ENCODE measurements around the gene BCL11A.
"Not testable (repeated sequence)": the region's sequence is repeated elsewhere in the genome, so short reads cannot be mapped to it uniquely, and the experiment has no call there.

BCL11A gene

DNA sequence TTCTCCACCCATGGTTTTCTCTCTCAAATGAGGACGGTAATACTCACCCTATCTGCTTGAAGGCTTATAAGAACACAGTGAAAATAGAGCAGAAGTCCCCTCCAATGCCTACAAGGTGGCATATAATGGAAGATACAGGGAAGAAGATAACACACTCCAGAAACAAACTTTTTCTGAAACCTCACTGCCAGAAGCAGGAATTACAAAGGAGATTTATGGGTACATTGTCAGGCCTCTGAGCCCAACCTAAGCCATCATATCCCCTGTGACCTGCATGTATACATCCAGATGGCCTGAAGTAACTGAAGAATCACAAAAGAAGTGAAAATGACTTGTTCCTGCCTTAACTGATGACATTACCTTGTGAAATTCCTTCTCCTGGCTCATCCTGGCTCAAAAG is 136.2 kb downstream of the BCL11A start:
- DNase-seq, result not testable (repeated sequence)

DNA sequence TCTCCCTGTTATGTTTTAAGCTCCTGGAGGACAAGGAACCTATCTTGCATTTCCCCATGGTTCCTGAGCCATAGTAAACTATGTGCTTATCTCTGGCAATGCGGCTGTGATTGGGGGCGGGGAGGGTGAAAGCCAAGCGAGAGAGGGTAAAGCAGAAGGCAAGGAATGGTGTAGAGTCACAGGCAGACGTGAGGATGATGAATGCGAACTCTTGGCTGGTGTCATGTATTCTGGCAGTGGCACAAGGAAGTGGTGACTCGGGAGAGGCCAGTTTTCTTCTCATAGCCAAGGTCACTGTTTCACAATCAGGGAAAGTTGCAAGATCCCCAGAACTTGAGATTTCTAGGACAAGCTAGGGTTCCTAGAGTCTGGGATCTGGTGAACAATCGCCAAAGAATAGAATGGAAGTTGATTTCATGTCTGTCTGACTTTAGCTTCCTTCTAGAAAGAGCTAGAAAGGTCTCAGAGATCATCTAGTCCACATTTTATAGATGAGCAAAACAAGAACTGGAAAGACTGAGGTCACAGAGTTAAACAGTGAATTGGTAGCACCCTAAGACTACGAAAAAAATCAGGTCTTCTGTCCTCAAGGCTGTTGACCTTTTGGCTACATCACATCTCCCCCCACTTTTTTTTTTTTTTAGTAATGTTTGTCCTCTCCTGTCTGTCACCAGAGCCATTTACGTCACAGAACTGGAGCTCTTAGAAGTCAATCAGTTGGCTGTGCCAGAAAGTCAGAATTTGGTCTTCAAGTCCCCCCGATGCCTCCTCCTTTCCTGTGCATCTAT is 137.0 kb downstream of the BCL11A start:
- DNase-seq, result no peak

DNA sequence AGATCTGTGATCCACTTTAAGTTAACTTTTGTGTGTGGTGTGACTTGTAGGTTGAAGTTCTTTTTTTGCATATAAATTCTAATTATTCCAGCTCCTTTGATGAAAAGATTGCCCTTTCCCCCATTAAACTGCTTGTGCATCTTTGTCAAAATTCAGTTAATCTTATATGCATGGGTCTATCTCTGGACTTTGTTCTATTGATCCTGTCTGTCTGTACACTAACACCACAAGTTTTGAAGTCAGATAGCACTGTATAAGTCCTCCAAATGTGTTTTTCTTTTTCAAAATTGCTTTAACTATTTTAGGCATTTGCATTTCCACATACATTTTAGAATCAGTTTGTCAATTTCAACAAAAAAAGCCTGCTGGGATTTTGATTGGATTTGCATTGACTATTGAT is 137.6 kb downstream of the BCL11A start:
- DNase-seq, result no peak

DNA sequence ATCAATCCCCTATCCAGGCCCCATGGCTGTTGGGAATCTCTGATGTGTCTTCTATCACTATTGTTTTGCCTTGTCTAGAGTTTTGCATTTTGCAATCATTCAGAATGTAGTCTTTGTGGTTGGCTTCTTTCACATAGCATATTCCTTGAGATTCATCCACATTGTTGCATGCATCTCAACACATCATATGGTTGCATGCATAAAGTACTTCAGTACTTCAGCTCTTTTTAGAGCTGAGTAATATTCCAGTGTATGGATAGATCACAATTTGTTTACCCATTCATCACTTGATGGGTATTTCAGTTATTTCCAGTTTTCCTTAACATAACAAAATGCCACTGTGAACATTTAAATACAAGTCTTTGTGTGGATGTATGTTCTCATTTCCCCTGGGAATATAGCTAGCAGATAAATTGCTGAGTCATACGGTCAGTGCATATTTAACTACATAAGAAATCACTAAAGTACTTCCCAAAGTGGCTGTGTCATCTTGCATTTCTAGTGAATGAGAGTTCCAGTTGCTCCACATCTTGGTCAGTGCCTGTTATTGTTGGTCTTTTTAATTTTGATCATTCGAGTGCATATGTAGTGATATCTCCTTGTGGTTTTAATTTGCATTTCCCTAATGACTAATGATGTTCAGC is 138.8 kb downstream of the BCL11A start:
- no peak for DNase-seq

DNA sequence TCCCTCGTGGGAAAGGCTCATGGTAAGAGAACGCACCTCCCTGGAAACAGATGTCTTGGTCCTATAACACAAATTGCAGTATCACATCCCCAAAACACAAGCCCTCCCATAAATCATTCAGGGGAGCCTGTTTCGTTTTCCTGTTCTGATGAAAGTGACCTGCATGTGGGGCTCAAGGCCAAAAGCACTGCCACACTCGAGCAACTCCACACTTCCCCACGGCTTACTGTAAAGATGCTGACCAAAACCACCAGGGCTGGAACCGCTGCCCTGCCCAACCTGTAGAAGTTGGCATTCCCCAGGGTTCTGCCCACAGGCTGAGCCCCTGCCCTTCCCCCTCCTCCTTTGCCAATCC is 139.7 kb downstream of the BCL11A start:
- no peak for DNase-seq

DNA sequence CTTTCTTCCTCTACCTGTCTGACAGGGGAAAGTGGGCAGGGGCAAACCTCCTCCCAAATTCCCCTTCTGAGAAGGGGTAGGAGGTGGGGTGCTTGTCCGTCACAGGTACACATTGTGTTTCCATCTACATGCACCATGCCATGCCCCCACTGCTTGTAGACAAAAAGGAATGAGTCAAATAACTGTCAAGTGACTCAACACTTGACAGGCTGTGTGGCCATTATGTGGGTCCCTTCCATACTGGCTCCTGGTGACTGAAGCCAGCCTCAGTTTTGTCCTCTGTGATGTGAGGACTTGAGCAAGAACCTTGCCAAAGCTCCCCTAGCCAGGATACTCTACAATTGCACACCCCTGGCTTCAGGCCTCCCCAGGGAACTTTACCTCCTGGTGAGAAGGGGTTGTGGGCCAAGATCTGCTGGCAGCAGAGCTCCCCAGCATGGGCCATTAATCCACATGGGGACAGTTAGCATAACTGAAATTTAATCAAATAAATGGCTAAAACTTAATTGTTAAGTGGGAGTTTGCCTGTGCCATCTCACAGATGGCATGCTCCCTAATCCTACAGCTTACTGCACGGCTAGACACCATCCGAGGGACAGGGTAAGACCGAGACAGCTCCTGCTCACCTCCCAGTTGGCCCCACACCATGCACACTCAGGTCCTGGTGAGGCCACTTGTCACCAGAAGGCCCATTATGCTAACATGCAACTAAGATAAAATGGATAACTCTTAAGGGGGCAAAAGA is 140.2 kb downstream of the BCL11A start:
- DNase-seq, result no peak

DNA sequence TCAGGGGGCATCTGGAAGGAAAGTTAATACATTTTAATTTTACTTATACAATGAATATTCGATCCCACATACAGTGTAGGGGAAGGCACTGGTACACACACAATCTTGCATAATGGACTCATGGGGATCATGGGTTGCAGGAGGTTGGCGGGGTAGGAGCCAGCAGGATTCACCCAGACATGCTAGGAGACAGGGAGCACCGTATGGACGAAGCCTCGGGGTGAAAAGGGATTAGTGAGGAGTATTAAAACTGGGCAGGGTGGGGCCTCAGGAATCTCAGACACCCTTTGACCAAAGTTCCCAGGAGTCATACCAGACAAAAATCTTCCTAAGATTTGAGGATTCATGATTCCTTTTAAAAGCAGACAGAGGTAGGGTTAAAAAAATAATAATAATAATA is 140.8 kb downstream of the BCL11A start:
- DNase-seq, result no peak

DNA sequence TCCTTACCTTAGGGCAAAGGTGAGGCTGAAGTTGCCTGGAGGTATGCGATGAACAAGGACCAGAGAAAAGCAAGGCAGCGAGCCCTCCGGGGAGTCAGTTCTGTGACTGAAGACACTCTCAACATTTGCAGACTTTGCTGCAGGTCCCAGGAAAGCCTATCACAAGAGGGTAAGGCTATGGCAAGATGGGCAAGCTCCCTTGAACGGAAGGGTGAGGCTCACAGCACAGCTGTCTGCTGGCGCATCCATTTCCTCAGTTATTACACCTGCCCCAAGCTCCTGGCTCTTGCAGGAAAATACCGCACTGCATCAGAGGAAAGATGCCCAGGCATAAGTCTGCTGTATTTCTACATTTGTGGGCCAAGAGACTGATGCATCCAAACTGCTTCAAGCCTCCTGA is 141.4 kb downstream of the BCL11A start:
- DNase-seq, result no peak

DNA sequence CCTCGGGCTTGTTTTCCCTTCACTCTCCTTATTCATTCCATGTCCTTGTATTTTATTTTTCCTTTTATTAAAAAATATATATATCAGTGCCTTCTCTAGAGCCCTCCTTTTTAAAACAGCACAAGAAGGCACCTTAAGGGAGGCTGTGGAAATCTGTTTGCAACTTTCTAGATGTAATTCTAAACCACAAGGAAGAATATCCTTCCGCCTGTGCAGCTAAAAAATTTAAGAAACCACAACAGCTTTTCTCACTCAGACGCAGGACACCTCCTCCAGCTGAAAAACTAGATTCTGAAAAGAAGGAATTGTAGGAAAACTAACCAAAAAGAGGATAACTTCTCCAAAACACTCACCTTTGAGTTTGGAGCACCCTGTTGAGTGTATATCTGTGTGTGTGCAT is 142.2 kb downstream of the BCL11A start:
- DNase-seq, result no peak

DNA sequence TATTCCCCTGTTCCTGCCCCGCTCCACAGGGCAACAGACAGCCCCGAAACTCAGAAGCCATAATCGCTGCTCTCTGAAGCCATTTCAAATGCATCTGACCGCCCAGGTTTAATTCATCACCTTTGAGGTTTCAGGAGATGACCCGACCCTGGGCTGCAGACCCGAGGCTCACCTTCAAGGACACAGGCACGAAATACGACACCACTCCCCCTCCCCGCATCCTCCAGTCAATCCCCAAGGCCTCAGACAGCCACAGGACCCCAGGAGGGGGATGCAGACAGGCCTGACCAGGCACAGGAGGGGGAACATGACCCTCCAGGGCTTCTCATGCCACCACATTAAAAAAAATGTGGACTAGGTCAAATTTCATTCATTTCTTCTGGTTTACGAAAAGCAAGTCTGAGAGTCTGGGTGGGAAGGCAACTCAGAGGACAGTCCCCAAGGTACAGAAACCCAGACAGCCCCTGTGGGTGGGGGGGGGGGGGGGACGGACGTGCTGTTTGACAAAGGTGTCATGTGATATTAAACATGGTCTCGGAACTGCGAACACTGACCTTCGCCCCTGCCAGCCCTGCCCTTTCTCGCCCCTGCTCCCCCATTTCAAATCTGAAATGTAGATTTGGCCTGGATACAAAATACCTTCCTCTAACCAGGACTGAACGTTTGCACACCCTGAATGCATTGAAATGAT is 142.9 kb downstream of the BCL11A start:
- DNase-seq, result no peak

DNA sequence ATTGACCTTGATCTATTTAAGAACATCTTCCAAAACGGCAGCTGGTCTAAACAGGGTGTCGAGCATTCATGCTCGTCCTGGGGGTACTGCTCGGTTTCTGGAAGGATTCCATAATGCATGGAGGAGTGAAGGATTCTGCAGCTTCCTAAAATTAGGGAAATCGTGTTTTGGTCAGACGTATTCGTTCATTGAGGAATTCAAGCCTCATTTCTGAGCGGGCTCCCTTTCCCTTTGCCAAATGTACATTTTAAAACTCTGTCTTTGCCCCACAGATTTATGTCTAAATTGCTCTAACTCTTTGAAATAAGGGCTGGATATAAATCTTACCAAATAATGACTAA is 144.0 kb downstream of the BCL11A start:
- DNase-seq, result no peak

DNA sequence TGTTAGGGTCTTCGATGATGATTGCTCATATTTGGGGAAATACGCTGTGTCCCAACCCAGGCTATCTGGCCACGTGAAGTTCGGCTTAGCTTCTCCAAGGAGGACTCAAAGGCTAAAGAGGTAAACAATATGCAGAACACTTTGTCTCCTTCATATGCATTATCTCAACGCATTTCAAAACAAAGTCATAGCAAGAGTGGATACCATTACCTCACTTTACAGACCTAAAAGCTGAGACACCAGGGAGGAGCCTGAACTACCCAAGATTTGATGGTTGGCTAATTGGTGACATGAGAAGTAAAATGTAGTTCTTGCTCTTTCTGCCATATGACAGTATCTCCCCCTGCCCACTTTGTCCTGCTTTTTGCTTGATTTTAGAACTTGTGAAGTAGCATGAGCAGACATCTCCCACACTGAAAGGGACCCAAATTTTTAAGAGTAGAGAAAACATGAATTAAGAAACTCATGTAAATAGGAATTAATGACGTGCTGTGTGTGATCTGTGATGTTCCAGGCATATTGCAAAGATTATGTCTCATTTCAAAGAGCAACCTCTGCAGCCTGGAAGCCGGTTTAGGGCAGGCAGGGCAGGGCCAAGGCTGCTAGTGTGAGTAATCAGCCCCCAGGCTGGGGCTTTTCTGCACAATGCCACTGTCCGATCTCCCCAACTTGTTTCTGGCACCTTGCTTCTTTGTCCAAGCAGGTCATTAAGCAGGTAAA is 144.5 kb downstream of the BCL11A start:
- DNase-seq, result no peak

DNA sequence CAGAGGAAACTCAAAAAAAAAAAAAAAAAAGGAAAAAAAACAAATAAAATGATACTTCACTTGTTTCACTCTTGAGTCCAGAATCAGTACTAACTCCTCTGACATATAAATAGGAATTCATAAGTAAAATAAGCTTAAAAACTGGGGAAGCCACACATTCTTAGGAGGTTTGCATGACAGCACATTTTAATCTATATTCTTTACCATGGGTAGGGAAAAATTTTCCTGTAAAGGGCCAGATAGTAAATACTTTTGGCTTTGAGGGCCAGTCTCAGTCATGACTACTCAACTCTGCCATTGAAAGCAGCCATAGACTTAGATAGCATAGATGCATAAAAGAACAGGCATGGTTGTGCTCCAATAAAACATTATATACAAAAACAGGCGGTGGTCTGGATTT is 145.2 kb downstream of the BCL11A start:
- DNase-seq, result no peak

DNA sequence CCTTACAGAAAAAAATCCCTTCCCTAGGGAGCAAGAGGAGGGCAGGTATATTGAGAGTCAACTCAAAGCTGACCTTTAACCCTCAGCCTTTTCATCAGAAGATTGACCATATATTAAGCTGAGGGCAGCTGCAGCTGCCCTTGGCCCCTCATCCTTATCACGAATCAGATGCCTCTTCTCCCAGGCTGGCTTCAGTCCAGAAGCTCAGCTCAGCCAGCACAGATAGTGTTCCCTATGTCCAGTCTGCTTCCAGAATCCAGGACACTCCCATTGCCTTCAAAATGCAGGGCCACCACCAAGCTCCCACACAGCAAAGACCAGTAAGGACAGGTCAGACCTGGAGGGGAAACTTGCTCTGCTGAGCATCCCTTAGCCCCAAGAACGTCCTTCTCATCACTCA is 146.1 kb downstream of the BCL11A start:
- no peak for DNase-seq

DNA sequence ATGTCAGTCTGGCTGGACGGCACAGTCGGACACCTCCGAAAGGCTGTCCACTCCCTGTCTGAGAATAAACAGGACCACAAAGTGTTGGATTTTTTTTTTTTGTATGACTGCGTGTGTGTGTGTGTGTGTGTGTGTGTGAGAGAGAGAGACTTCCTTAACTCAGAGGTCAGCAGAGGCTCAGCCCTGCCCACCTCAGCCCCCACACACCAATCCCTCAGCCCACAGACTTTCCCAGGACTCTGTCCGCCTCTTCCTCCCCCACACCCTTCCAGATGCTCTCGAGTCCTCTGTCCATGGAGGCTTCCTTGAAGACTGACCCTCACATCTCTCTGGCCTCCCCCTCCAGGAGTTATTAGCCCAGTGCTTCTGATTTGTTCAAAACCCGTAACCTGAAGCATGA is 147.3 kb downstream of the BCL11A start:
- DNase-seq, result no peak

DNA sequence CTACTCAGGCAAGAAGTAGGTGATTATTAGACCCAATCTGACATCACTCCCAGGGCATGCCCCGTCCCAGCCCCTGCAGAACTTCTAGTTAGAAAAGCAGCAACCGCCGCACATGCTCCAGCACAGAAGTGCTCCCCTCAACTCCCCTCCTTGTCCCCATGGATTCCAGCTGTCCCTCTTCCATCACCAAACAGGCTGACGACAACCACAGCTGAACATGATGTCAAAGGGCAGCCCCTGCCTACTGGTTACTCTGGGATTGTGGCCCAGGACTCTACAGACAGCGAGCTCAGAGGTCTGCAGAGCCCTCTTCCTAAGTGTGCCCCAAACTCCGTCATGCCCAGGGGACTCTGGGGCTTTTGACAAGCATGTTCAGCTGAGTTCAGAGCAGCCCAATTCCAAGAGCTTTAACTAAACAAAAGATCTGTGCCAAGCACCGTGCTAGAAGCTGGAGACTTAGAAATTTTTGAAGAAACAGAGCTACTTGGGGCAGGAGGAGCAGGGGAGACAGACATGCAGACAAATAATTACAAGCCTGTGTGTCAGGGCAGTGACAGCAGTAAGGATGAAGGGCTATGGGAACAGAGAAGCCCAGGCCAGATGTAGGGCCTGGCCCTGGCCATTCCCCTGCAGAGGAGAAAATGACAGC is 148.1 kb downstream of the BCL11A start:
- DNase-seq, result no peak

All from NCI-H2029 treated with DMSO at 0.1 percent for 48 hours (cell line).